ENCODE measurements around the gene NOD2.

The NOD2 gene

GRCh38 chr16:50670476-50670875 lies 22.9 kb upstream of the NOD2 start:
- no peak for TF ChIP-seq CTCF (conservative IDR thresholded peaks at IDR 0.05; ENCODE audit: control insufficient read depth, insufficient read depth, low read depth, low read length)
- H3K4me3 ChIP-seq (ENCODE audit: control insufficient read depth, low read depth, low read length), result no peak overlapping the region

GRCh38 chr16:50671644-50672260 lies 21.7 kb upstream of the NOD2 start:
- TF ChIP-seq CTCF (conservative IDR thresholded peaks at IDR 0.05; ENCODE audit: control insufficient read depth, insufficient read depth, low read depth, low read length), result peak; percentile 67
- no peak overlapping the region for H3K4me3 ChIP-seq (ENCODE audit: control insufficient read depth, low read depth, low read length)
- peak; percentile 56 for DNase-seq (ENCODE audit: low read depth)

More at GRCh38 chr16:50670476-50670875, 22.9 kb upstream of the NOD2 start:
- no peak for DNase-seq (ENCODE audit: low read depth)

- no peak overlapping the region for H3K4me3 ChIP-seq (ENCODE audit: control insufficient read depth, low read depth, low read length)
- no peak for DNase-seq (ENCODE audit: low read depth)
- TF ChIP-seq CTCF (conservative IDR thresholded peaks at IDR 0.05; ENCODE audit: control insufficient read depth, insufficient read depth, low read depth, low read length), result no peak
Observed at GRCh38 chr16:50673496-50674275, 19.7 kb upstream of the NOD2 start.

- H3K4me3 ChIP-seq (ENCODE audit: control insufficient read depth, low read depth, low read length), result no peak overlapping the region
- no peak for DNase-seq (ENCODE audit: low read depth)
- no peak for TF ChIP-seq CTCF (conservative IDR thresholded peaks at IDR 0.05; ENCODE audit: control insufficient read depth, insufficient read depth, low read depth, low read length)
Observed at GRCh38 chr16:50674831-50675230, 18.6 kb upstream of the NOD2 start.

GRCh38 chr16:50675686-50676610 lies 17.5 kb upstream of the NOD2 start:
- TF ChIP-seq CTCF (conservative IDR thresholded peaks at IDR 0.05; ENCODE audit: control insufficient read depth, insufficient read depth, low read depth, low read length), result no peak
- no peak for DNase-seq (ENCODE audit: low read depth)

GRCh38 chr16:50676684-50677225 lies 16.7 kb upstream of the NOD2 start:
- TF ChIP-seq CTCF (conservative IDR thresholded peaks at IDR 0.05; ENCODE audit: control insufficient read depth, insufficient read depth, low read depth, low read length), result no peak
- H3K4me3 ChIP-seq (ENCODE audit: control insufficient read depth, low read depth, low read length), result no peak overlapping the region
- no peak for DNase-seq (ENCODE audit: low read depth)

More at GRCh38 chr16:50675686-50676610, 17.5 kb upstream of the NOD2 start:
- H3K4me3 ChIP-seq (ENCODE audit: control insufficient read depth, low read depth, low read length), result no peak overlapping the region
